Bronchial epithelial cell (primary cell): ENCODE data around the gene FASTK. TPM values are rescaled to one million over a fixed set of nuclear protein-coding genes. Genes with fewer than 3 reads are reported as not detected.

Experiments
- DNase-seq: peaks from one replicate; pipeline ENCODE4 v3.0.0-alpha.2; 2010; ENCODE audit warnings: low read depth
- FAIRE-seq: peaks from 2 replicates; lab custom pipeline; 2011; peaks lifted over from hg19 to GRCh38; lab: Jason Lieb, UNC
- H3K27me3 ChIP-seq: 2 replicates; pipeline ENCODE4 v1.5.1; 2011; ENCODE audit warnings: low read length; ENCODE audit not compliant: control insufficient read depth, insufficient read depth
- H3K36me3 ChIP-seq: 2 replicates; pipeline ENCODE4 v1.5.1; 2011; ENCODE audit warnings: low read length; ENCODE audit not compliant: control insufficient read depth, insufficient read depth
- H3K4me3 ChIP-seq: 2 replicates; pipeline ENCODE4 v1.5.1; 2011; ENCODE audit warnings: mild to moderate bottlenecking, low read depth, low read length, control low read depth
- CTCF ChIP-seq: IDR thresholded peaks from 2 replicates; pipeline ENCODE4 v1.5.1; 2011; ENCODE audit warnings: mild to moderate bottlenecking, moderate library complexity, low read length, control low read depth, inconsistent platforms; ENCODE audit not compliant: insufficient read depth, severe bottlenecking
- total RNA-seq: library from RNA; depleted of rRNA; stranded (reverse); fragments of >200 nt; gene quantifications from 2 replicates; pipeline ENCODE4 v1.2.1, GENCODE V29; 2014

FASTK gene
- total RNA-seq, 1 donor from 2014 or later: 51.6 TPM

GRCh38 chr7:151060416-151061212 is 20.0 kb downstream of the FASTK start:
- DNase-seq: no peak
- H3K4me3 ChIP-seq: peak overlapping the region; percentile 48
- peaks cover 10% of the 10 kb centered on the region for H3K36me3 ChIP-seq
- no peak for TF ChIP-seq CTCF
- H3K27me3 ChIP-seq: no peaks in the 10 kb centered on the region
- FAIRE-seq: no peak

GRCh38 chr7:151060113-151060415 is 20.5 kb downstream of the FASTK start:
- no peak for DNase-seq
- peaks cover 8% of the 10 kb centered on the region for H3K36me3 ChIP-seq
- no peak for FAIRE-seq

DNA sequence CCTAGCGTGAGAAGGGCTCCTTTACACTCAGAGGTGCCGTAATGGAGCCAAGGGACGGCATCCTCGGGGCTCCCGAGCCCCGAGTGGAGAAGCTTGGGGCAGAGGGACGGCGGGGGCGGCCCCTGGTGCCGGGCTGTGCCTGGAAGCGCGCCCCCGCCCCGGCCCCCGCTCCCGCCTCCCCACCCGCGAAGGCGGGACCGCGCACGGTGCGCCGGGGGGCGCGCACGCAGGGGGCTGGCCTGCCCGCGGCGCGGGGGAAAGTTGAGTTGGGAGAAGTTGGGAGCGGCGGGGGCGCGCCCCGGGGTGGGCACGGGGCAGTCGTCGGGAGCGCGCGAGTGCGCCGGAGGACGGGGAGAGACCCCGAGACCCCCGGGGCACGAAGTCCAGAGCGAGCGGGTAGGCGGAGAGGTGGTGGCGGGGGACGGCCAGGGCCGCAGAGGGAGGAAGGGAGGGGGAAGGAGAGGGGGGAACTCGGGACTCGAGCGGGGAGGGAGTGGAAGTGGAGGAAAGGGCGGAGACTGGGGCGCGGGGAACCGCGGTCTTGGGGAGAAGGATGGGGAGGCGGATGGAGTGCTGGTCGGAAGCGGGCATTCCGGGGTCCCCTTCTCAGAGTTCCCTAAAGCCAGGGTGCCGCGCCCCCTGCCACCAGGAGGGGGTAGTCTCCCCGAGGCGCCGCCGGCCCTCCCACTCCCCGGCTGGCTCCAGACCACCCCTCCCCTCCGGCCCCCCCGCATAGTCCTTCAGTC is 21.1 kb downstream of the FASTK start, which contains the start of gene SLC4A2:
TSS of gene SLC4A2 (plus strand) at position 223 of the 746 bp plus-strand sequence. CDS start 2,399 bp downstream, outside the sequence.
- Histone ChIP-seq H3K4me3 (peak within 1 kb of the TSS; percentile 48), H3K27me3 (no peaks in the 10 kb centered on the region), H3K36me3 (peaks cover 4% of the 10 kb centered on the region)
- DNase-seq (no peak), FAIRE-seq (no peak)
- TF ChIP-seq CTCF: peak; percentile 50

More at GRCh38 chr7:151060113-151060415, 20.5 kb downstream of the FASTK start:
- Histone ChIP-seq H3K27me3 (no peaks in the 10 kb centered on the region), H3K4me3 (peak overlapping the region; percentile 48)
- TF ChIP-seq CTCF: no peak

DNA sequence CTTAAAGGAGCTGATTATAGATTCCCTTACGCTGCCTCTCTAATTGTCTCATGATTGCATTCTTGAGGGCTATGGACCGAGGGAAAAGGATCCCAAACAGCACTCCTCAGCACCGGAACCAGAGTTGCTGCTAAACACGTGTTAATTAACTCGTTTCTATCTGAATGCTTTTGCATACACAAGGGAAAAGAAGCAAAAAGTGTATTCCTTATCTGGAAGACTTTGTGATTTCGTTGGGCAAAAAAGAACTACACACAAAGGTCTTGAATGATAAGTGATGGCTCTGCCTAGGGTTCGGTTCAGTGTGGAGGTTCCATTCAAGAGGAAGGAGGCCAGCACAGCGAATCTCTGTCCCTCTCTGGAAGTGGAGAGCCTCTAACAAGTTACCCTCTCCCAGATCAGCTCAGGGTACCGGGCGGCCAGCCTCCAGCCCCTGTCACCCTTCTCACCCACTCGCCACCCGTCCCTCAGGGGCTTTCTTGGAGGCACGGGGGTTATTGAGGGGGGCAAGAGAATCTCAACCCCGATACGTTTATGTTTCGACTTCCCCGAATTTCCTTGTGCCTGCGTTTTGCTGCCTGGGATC is 21.7 kb downstream of the FASTK start:
- FAIRE-seq: no peak
- Histone ChIP-seq H3K27me3 (no peaks in the 10 kb centered on the region), H3K36me3 (peaks cover 2% of the 10 kb centered on the region), H3K4me3 (peak overlapping the region; percentile 48)
- no peak for DNase-seq
- TF ChIP-seq CTCF: no peak

DNA sequence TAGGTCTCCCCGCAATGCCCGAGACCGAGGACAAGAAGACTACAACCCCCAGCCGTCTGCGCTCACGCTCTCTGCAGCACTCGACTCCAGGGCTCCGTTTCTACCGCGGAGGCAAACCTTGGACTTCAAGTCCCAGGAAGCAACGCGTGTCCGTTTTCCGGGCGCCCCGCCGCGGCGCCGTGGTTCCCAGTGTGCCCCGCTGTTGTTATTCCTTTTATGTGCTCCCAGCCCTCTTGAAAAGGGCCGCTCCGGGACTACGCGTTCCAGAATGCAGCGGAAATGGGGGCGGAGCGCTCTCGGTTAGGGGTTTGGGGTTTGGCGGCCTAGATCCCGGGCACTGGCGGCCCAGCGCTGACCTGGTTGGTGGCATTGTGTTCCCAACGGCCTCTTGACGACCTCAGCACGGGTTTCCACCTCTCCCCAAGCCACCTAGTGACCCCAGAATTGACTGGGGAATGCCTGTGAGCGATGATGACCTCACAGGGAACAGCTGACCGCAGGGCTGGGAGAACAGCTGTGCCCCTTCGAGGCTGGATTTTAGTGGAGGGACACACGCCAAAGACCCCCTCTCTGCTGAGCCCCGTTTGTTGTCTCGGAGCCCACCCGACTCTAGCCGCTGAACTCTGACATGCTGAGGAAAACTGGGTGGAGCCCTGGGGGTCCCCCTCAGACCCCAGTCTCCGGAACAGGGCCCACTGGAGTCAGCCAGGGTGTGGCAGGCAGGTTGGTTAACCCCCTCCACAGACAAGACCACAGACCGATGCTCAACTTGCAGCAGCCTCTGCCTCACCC is 22.4 kb downstream of the FASTK start:
- Histone ChIP-seq H3K27me3 (no peaks in the 10 kb centered on the region), H3K36me3 (peaks cover 2% of the 10 kb centered on the region), H3K4me3 (peak overlapping the region; percentile 48)
- no peak for TF ChIP-seq CTCF
- DNase-seq (peak; percentile 99), FAIRE-seq (no peak)
